HG03066 (cell line): ENCODE results near the gene DCK.
"Not testable (repeated sequence)": the region's sequence is repeated elsewhere in the genome, so short reads cannot be mapped to it uniquely, and the experiment has no call there.

Experiments used
- ATAC-seq: cut with Tn5 transposase; IDR thresholded peaks from one replicate; pipeline ENCODE4 v1.9.1; 2021; ENCODE audit warnings: low read depth; ENCODE audit not compliant: unreplicated experiment

Gene DCK

GRCh38 chr4:71053613-71054012 lies 60.2 kb downstream of the DCK start:
- ATAC-seq, result not testable (repeated sequence)

- not testable (repeated sequence) for ATAC-seq
These were observed 66.1 kb downstream of the DCK start for GRCh38 chr4:71059573-71059972.

- no peak for ATAC-seq
These were observed 69.0 kb downstream of the DCK start for GRCh38 chr4:71062436-71062835.

- ATAC-seq, result no peak
These were observed 70.3 kb downstream of the DCK start for GRCh38 chr4:71063711-71064110.

- ATAC-seq, result no peak
These were observed 71.1 kb downstream of the DCK start for GRCh38 chr4:71064521-71064920.

- no peak for ATAC-seq
These were observed 72.6 kb downstream of the DCK start for GRCh38 chr4:71065991-71066510.

- no peak for ATAC-seq
These were observed 73.6 kb downstream of the DCK start for GRCh38 chr4:71066737-71067716.

GRCh38 chr4:71069063-71069462 lies 75.6 kb downstream of the DCK start:
- ATAC-seq, result no peak

GRCh38 chr4:71070015-71070414 lies 76.6 kb downstream of the DCK start:
- ATAC-seq, result no peak

- no peak for ATAC-seq
These were observed 81.2 kb downstream of the DCK start for GRCh38 chr4:71074452-71075299.
